Transverse colon (tissue), 4 donors: ENCODE data around the gene KATNB1.

Source experiments
- CTCF ChIP-seq, 5 experiments: fragments of 200-600 bp in 3 of 5; fragments of 450-650 bp in 2 of 5; sonication (generic) in 3 of 5; IDR thresholded peaks; 1 replicate in 2 of 5; 2 replicates in 3 of 5; pipeline ENCODE4 v1.5.1; 2016 to 2017; ENCODE audit warnings: antibody characterized with exemption in 5 of 5, inconsistent platforms in 3 of 5, mild to moderate bottlenecking in 2 of 5, moderate library complexity in 1 of 5
- EP300 ChIP-seq: sonication (generic); formaldehyde crosslinking; IDR thresholded peaks from one replicate; pipeline ENCODE4 v1.6.1; 2017; ENCODE audit warnings: antibody characterized with exemption, low read depth
- POLR2A ChIP-seq: fragments of 450-650 bp; IDR thresholded peaks from one replicate; pipeline ENCODE4 v1.6.1; 2016; ENCODE audit warnings: antibody characterized with exemption, mild to moderate bottlenecking, moderate library complexity
- POLR2AphosphoS5 ChIP-seq, 3 donors: sonication (generic); formaldehyde crosslinking; IDR thresholded peaks; one replicate each; pipeline ENCODE4 v1.6.1; 2016; ENCODE audit warnings: antibody characterized with exemption in 3 of 3

GRCh38 chr16:57787519-57787905 is 51.9 kb downstream of the KATNB1 start:
- TF ChIP-seq CTCF (IDR thresholded peaks at IDR 0.05) (no peak), POLR2A (no peak), POLR2AphosphoS5 (IDR thresholded peaks at IDR 0.05) (no peak), EP300 (no peak)
